ENCODE results near the gene RIMS4. TPM values are rescaled to one million over a fixed set of nuclear protein-coding genes. Genes with fewer than 3 reads are reported as not detected.

Gene RIMS4
- total RNA-seq, 1 donor from 2014 or later = not detected

DNA sequence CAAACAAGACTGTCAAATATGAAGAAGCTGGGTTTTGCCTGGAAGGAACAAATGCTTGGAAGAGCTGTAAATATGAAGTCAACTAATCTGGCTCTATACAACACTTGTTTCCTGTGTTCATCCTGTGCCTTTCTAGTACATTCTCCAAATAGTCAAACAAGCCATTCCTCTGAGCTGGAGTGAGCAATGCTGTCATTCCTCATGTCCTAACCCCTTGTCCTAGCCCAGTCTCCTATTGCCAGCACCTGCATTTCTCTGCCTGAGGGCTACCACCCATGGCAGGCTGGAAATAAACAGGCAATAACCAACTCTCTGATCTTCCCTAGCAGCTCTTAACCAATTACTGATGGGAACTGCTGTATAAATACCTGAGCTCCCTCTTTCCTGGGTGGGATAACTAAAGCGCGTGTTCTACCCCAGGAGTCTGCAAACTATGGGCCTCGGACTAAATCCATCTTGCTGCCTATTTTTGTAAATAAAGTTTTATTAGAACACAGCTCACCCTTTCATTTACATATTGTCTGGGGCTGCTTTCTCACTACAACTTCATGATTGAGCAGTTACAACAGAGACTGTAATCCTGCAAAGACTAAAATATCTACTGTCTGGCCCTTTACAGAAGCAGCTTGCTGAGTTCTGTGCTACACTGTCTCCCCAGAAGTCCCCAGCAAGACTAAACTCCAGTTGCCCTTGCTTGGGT lies 13.4 kb downstream of the RIMS4 start:
- DNase-seq (ENCODE audit: low read depth, low spot score) = no peak

DNA sequence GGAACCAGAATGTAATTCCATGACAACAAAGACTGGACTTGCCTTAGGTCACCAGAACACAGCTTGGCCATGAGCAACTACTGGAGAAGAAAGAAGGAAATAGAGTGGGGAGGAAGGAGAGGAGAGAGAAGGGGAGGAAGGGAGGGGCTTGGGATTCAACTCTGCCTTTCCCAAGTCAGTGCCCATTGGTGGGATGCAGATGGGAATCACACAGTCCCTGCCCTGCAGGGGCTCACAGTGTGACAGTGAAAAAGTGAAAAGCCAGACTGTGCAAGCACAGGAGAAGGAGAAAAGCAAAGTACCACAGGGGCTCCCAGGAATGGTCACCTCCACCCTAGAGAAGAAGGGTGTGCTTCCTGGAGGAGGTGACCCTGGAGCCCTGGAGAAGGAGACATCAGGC lies 14.0 kb downstream of the RIMS4 start:
- DNase-seq (ENCODE audit: low read depth, low spot score) = no peak

DNA sequence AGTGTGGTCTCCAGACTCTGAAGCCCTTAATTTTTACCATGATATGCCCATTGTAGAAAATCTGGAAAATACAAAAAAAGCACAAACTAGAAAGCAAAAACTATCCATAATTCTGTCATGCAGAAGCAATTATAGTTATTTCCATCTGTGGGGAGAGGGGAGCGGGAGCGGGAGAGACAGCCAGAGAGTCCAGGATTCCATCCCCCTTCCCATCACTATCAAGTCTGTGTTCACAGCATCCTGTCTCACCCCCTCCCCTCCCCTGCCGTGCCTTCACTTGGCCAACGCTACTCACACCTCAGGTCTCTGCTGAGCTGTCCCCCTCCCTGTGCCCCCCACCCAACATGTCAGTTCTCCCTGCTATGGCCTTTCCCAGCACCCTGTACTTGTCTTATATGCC lies 14.5 kb downstream of the RIMS4 start:
- no peak for DNase-seq (ENCODE audit: low read depth, low spot score)

DNA sequence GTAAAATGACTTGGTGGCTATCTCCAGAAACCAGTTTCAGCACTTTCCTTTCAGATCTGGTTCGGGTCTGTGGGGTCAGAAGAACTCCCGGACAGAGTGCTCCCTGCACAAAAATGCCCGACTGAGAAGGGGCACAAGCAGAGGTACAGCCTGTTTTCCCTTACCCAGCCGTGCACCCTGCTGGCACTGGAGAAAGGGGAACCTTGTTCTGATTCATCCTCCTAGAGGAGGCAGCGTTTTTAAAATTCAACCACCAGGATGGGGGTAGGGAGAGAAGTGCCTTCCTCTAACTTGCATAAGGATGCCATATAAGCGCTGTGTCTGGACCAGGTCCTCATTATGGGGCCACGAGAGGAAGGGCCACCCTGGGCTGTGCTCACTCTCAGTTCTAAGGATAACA lies 17.6 kb downstream of the RIMS4 start:
- no peak for DNase-seq (ENCODE audit: low read depth, low spot score)

DNA sequence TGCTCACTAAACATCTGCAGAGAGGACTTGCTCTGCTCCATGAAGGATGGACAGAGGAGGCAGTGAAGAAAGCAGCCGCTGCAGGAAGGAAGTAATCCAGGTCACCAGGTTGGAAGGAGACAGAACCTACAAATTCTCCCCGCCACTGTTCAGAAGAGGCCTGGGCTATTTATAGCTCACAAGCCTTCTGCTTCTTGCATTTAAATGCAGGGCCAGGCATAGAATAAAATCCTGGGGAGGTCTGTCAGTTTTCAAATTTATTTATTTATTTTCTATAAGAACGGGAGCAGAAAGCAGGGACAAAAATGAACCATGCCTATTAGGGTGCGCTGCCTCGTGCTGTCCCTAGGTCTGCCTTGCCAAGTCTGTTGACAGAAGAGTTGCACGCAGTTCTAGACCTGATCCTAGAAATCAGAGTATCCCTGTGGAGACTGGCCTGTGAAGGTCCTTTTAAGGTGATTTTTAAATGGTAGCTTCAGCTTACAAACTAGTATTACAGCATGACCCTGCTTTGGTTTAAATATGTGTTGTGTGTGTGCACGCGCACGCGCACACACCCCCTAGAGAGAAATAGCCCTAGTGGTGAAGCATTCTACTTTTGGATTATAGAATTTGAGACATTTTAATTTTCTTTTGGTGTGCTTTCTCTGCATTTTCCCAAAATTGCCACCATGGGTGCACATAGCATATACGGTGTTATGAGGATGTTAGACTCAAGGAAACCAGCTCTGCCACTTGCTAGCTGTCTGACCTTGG lies 19.5 kb downstream of the RIMS4 start:
- no peak for DNase-seq (ENCODE audit: low read depth, low spot score)

DNA sequence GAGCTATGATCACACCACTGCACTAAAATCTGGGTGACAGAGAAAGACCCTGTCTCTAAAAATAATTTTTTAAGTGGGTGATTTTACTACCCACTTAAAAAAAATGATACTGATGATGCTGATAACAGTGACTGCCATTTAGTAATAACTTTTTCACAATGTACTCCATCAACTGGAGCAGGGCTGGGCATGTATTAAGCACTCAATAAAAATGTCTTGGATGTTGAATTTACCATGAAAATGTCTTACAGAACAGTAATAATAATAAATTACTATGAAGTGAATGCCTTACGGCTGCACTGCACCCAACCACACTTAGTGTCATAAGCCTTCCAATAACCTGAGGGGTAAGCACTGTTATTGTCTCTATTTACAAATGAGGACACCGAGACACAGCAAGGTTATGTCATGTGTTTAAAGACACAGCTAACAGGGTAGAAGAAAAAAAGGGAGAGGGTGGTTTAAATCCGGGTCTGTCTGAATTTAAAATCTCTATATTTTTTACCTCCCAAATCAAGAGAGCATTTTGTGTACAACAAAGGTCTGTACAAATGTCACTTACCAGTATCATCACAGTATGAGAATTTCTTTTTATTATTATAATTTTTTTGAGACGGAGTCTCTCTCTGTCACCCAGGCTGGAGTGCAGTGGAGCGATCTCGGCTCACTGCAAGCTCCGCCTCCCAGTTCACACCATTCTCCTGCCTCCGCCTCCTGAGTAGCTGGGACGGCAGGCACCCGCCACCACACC lies 21.5 kb downstream of the RIMS4 start:
- no peak for DNase-seq (ENCODE audit: low read depth, low spot score)

DNA sequence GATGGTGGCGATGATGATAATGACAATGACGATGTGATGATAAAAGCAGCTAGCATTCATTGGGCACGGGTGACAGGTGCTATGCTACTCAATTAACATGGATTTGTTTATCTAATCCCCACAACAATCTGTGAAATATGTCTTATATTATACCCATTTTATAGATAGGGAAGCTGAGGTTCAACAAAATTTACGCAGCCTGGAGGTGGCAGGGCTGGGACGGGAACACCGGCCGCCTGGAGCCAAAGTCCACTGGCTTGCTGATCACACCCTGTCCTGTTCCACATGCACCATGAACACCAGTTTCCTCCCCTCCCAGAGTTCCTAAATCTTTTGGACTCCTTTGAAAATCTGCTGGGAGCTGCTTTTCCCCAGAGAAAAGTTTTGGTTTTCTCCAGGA lies 23.0 kb downstream of the RIMS4 start:
- no peak for DNase-seq (ENCODE audit: low read depth, low spot score)

DNA sequence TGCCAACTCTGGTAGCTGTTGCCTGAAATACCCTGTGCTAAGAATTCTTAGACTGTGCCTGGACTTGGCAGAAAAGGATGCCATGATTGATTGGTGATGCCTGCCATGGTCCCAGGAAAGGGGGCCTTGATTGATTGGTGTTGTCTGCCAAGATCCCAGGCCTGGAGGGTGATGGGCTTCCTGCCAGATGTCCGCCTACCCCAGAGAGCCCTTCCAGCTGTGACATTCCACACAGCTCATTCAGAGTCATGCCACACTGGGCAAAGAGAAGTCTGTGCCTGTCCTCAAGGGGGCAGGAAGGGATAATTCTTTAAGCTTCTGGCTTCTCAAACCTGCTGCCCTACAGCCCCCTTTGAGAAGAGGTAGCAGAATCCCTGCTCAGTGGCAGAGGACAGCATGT lies 24.6 kb downstream of the RIMS4 start:
- DNase-seq (ENCODE audit: low read depth, low spot score) = no peak

DNA sequence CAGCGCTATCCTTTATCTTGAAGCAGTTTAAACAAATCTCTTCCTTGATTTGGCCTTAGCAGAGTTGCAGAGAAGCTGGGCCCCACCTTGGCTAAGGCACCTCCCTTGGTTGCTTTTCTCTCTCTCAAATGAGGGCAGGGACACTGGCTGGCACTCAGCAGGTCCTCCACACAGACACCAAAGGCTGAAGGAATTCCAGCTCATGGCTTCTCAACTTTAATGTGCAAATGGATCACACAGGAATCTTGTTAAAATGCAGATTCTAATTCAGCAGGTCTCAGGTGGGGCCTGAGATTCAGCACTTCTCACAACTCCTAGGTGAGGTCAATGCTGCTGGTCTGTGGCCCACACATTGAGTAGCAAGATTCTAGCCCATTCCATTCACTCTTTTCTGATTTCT lies 25.7 kb downstream of the RIMS4 start:
- DNase-seq (ENCODE audit: low read depth, low spot score) = no peak

DNA sequence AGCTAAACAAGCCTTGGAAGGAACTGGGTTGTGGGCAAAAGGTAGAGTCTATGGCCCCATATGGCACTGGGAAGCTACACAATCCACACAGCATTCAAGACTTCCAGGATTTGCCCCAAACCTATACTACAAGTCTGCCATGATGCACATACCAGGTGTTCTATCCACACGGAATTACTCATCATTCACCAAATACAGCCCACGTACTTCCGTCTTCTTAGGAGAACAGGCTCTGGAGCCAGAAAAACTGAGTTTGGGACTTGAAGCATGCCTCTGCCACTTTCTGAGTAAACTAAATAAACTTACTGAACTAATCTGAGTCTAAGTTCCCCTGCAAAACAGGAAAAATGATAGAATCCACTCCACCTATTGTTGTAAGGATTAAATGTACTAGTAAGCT lies 28.6 kb downstream of the RIMS4 start:
- no peak for DNase-seq (ENCODE audit: low read depth, low spot score)

DNA sequence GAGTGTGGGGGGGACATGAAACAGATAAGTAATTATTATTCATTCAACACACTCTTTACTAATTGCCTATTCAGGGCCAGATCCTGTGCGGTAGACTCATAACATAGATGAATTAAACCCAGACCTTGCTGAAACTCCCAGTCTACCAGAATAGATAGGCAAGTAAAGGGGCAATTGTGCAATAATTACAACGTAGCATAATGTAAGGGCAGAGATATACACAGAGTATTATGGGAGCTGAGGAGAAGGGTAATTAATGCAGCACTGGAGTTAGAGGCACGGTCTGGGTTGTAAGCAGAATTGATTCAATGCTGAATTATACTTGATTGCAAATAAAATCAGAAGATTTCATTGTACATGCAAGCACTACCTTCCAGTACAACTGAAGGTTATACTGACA lies 29.2 kb downstream of the RIMS4 start:
- DNase-seq (ENCODE audit: low read depth, low spot score) = no peak

DNA sequence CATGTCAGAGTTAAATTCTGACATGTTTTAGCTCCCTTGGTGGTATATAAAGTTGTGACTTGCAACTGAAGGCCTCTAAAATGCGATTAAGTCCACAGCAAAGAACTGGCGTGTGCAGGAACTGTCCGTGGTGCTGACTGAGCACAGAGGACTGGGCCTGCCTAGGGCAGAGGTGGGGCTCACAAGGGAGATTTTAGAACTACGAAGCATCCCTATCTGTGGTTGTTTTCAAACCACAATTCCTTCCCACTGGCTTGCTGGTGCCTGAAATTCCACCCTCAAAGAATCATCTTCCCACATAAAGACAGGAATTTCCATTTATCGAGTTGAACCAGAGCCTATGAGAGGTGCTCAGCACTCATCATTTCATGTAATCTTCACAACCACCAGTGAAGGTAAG lies 30.1 kb downstream of the RIMS4 start:
- DNase-seq (ENCODE audit: low read depth, low spot score) = peak; percentile 2

DNA sequence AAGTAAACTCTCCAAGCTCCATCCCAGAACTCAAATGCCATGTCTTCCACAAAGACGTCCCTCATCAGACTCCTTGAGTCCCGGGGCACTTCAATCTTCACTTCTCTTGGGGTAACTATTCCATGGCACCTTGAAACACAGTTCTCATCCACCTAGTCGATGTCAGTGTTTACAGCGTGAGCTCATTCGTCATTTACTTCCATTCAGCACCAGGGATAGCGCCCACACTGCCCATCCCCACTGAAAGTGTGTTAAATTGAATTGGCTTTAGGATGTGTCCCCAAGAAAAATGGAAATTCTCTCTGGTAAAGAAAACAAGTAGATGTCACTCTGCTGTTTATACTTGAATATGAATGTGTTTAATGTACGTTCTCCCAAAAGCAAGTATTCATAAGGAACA lies 33.4 kb downstream of the RIMS4 start:
- no peak for DNase-seq (ENCODE audit: low read depth, low spot score)

DNA sequence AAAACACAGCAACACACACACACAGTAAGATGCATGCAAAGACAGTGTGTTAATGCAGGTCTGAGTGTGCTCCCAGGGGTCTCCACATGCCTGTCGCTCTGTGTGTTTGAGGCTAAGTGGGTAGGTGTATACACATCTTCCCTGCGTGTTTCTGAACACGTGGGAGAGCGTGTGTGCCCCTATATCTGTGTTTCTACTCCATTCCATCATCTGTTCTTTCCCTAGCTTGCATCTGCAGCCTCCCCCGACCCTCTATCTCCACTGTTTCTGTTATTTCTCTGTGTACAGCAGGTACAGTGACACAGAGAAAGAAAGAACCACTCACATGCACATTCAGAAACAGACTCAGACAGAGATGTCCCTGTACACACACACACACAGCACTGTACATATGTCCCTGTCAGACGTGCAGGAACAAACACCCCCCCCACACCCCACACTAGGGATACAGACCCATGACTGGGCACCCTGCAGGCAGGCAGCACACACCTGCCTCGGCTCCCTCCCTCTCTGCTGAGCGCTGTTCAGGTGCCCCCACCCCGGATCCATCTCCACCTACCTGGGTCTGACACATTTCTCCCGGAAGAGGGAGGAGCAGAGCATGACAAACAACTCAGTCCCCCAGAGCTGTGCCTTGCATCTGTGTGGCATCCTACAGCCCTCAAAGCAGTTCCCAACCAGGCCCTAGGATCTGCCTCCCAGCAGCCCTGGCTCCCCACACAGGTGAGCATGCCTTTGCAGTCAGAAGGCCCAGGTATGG lies 37.1 kb downstream of the RIMS4 start:
- DNase-seq (ENCODE audit: low read depth, low spot score) = no peak

DNA sequence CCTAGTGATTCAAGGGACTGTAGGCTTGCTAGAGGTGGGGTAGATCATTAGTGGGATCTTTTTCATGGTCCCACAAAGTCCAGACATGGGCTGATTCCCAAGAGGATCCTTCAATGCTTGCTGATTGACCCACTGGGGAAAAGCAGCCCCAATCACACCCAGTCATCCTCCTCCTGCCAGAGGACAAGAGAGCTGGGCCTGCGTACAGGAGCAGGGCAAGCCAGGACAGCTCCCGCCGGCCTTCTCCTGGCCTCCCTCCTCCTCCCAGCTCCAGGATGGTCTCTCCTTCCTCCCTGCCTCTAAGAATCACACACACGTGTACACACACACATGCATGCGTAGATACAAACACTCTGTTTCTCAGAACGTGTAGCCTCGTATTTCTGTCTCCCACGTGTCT lies 37.7 kb downstream of the RIMS4 start:
- DNase-seq (ENCODE audit: low read depth, low spot score) = no peak

DNA sequence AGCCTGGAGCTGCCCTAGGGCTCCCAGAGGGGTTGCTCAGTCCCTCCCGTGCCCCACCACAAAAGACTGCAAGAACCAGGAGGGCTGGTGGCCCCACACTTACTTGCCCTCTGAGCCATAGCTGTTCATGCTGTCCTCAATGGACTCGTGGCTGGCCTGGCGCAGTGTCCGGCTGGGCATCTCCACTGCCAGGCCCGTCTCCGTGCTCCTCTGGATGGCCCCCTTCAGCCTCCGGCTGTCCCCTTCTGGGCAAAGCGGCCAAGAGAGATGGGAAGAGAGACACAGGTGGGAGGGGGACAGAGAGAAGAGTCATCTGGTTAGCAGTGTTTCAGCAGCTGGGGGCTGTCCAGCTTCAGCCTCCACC lies 39.2 kb downstream of the RIMS4 start:
- DNase-seq (ENCODE audit: low read depth, low spot score) = no peak

DNA sequence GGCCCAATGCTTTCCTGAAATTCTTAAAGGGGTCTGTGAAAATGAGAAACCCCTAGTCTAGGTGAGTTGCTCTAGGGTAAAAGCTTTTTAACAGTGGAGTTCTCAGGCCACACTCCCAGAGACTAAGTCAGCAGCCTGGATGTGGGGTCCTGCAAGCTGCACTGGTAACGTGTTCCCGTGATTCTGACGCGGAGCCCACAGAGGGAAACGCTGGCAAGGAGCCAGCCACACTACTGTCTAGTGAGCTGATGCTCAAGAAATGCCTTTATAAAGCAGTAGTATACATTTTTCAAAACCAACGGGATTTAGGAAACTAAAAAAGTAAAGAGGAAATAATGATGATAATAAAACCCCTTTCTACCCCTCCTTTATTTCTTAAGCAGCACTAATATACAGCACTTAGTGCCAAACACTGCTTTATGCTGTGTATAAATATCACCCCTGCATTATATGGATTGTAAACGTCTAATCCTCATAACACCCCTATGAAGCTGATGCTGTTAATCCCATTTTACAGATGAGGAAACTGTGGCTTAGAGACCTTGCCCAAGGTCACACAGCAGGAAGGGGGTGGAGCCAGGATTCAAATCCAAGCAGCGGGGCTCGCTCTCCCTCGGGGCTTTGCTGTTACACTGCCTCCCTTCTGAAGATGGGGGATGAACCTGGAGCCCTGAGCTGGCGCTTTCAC lies 39.7 kb downstream of the RIMS4 start:
- DNase-seq (ENCODE audit: low read depth, low spot score) = no peak

DNA sequence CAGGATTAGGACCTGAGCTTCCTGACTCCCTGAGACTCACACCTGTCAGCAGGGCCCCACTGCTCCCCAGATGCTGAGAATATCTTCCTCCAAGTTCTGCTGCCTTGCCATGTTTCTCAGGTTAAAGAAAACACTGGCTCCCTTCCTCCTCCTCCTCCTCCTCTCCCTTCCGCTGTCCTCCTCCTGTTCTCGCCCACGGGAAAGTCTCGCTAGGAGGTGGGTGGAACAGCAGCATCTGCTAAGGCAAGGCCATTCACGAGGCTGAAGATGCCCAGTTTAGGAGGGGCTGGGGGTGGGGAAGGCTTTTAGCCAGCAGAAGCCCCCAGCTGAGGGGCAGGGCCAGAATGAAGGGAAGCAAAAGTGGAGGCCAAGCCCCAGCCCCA lies 40.9 kb downstream of the RIMS4 start:
- DNase-seq (ENCODE audit: low read depth, low spot score) = no peak

DNA sequence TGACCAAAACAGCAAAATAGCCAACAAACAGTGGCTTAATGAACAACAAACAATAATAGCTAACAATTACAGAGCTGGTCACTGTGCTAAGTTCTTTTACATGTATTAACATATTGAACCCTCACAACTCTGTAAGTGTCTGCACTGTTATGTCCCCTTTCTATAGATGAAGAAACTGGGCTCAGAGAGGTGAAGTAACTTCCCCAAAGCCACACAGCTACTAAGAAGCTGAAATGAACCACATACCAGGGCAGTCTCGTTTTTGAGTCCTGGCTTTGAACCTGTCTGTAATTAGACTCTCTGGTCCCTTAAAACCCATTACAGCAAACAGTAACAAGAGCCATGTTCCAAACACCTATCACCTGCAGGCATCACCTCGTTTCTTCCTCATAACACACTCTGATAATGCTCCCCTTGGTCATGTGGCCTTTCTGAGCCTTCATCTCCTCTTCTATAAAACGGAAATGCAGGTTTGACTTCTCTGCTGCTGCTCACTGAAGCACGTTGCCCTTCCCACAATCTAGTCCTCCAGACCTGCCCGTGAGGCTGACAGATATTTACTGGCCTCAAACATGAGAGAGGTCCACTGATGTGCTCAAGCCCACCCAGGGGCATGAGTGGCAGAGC lies 41.4 kb downstream of the RIMS4 start:
- DNase-seq (ENCODE audit: low read depth, low spot score) = no peak

DNA sequence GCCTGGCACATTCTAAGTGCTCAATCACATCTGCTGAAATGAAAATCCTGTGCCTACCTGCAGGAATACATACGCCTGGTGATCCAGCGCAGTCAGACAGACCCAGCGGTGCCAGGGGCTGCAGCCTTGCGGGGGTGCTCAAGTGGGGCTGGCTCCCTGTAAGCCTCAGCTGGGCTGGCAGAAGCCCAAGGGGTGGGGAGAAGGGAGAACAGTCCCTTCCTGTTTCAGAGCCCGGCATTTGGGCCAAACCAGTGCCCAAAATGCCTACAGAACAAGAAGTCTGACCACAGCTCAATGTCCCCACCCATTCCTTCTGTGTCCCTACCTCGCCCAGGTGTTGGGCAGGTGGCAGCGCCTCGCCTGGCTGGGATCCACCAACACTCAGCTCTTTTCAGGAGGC lies 42.1 kb downstream of the RIMS4 start:
- no peak for DNase-seq (ENCODE audit: low read depth, low spot score)

All from pulmonary artery endothelial cell (primary cell).